Mesenteric fat pad (tissue), 1 donor: ENCODE results near the gene APOBEC2. TPM values are rescaled to one million over a fixed set of nuclear protein-coding genes. Genes with fewer than 3 reads are reported as not detected.

ENCODE experiments used
- DNase-seq: peaks from one replicate; pipeline ENCODE4 v3.0.0-alpha.2; 2020; ENCODE audit warnings: low spot score
- total RNA-seq: library from RNA; stranded (reverse); fragmentation: NEBNext Ultra II Directional; extraction: Animal tissue kit (Norgen Biotek cat#: 25700); gene quantifications from one replicate; pipeline ENCODE4 v1.2.1, GENCODE V29; 2021
- donor health status: DM: yes; HTN: yes; CAD: no.

APOBEC2 gene
- total RNA-seq, 1 donor from 2014 or later: not detected

GRCh38 chr6:41037107-41037900 is 15.7 kb upstream of the APOBEC2 start:
- DNase-seq: no peak

GRCh38 chr6:41038205-41038604 is 14.8 kb upstream of the APOBEC2 start:
- DNase-seq: no peak

- DNase-seq: no peak
Measured at GRCh38 chr6:41039060-41039998, 13.7 kb upstream of the APOBEC2 start, which contains the start of gene UNC5CL. UNC5CL (minus strand) TSS chr6:41039221; CDS start chr6:41035074, 4,147 bp downstream.

GRCh38 chr6:41040101-41040939 is 12.7 kb upstream of the APOBEC2 start:
- no peak for DNase-seq

- DNase-seq: no peak
Measured at GRCh38 chr6:41040940-41041536, 12.0 kb upstream of the APOBEC2 start.

- DNase-seq: no peak
Measured at GRCh38 chr6:41042226-41043055, 10.6 kb upstream of the APOBEC2 start, which contains the start of gene TSPO2. TSPO2 (plus strand) TSS chr6:41042467; CDS start chr6:41042986, 519 bp downstream.

GRCh38 chr6:41043151-41043550 is 9.9 kb upstream of the APOBEC2 start:
- DNase-seq: no peak

GRCh38 chr6:41045664-41046063 is 7.3 kb upstream of the APOBEC2 start:
- DNase-seq: no peak

GRCh38 chr6:41046084-41046483 is 6.9 kb upstream of the APOBEC2 start:
- no peak for DNase-seq

- no peak for DNase-seq
Measured at GRCh38 chr6:41047306-41047705, 5.7 kb upstream of the APOBEC2 start.

- no peak for DNase-seq
Measured at GRCh38 chr6:41047745-41048732, 5.0 kb upstream of the APOBEC2 start.

- DNase-seq: no peak
Measured at GRCh38 chr6:41049521-41049920, 3.5 kb upstream of the APOBEC2 start.

GRCh38 chr6:41049955-41050354 is 3.0 kb upstream of the APOBEC2 start:
- no peak for DNase-seq

GRCh38 chr6:41050536-41050935 is 2.5 kb upstream of the APOBEC2 start:
- DNase-seq: no peak

- DNase-seq: no peak
Measured at GRCh38 chr6:41051873-41052272, 1.1 kb upstream of the APOBEC2 start.

GRCh38 chr6:41054511-41054910 is 1.5 kb downstream of the APOBEC2 start:
- DNase-seq: no peak

- DNase-seq: no peak
Measured at GRCh38 chr6:41055149-41055548, 2.1 kb downstream of the APOBEC2 start.

- DNase-seq: no peak
Measured at GRCh38 chr6:41056768-41057490, 3.9 kb downstream of the APOBEC2 start.
